Common myeloid progenitor, CD34-positive (primary cell): ENCODE data around the gene ABCC12.
A peak's percentile ranks its signal among the peaks of the same experiment; 100 is the strongest.
"Not testable (repeated sequence)": the region's sequence is repeated elsewhere in the genome, so short reads cannot be mapped to it uniquely, and the experiment has no call there.

Experiments
- CTCF ChIA-PET: fragments of 350-600 bp; sonication (Branson Sonifier 250); formaldehyde crosslinking; loops from one replicate; lab custom pipeline; 2021; ENCODE audit warnings: antibody characterized with exemption; lab: Charles Lee
- POLR2A ChIA-PET: fragments of 350-600 bp; sonication (Branson Sonifier 250); formaldehyde crosslinking; loops from one replicate; lab custom pipeline; 2021; ENCODE audit warnings: antibody characterized with exemption; lab: Charles Lee
- DNase-seq, 3 donors: peaks; one replicate each; pipeline versions ENCODE4 v3.0.0 to v3.0.0-alpha.2; 2013
- H3K27ac ChIP-seq, 2 experiments: 1 replicate in 1 of 2; 2 replicates in 1 of 2; pipeline ENCODE4 v1.7.0; 2013; ENCODE audit warnings: inconsistent platforms in 2 of 2, low read length in 2 of 2, mild to moderate bottlenecking in 2 of 2, low read depth in 1 of 2, moderate library complexity in 1 of 2; ENCODE audit not compliant: severe bottlenecking in 2 of 2, insufficient read depth in 1 of 2, poor library complexity in 1 of 2
- H3K27me3 ChIP-seq, 5 experiments: replicated peaks in 2 of 5; 1 replicate in 3 of 5; 2 replicates in 2 of 5; pipeline versions ENCODE4 v1.6.1 to v1.7.0; 2013; ENCODE audit warnings: low read length in 4 of 5, mild to moderate bottlenecking in 2 of 5, moderate library complexity in 2 of 5, inconsistent platforms in 1 of 5; ENCODE audit not compliant: insufficient read depth in 5 of 5, control insufficient read depth in 4 of 5
- H3K36me3 ChIP-seq, 4 experiments: 1 replicate in 2 of 4; 2 replicates in 2 of 4; pipeline versions ENCODE4 v1.6.1 to v1.7.0; 2013; ENCODE audit warnings: low read length in 3 of 4, control low read depth in 1 of 4, mild to moderate bottlenecking in 1 of 4; ENCODE audit not compliant: control insufficient read depth in 4 of 4, insufficient read depth in 4 of 4
- H3K4me1 ChIP-seq, 4 experiments: 1 replicate in 3 of 4; 2 replicates in 1 of 4; pipeline versions ENCODE4 v1.6.1 to v1.7.1; 2013; ENCODE audit warnings: low read length in 3 of 4, mild to moderate bottlenecking in 3 of 4, control low read depth in 1 of 4, inconsistent platforms in 1 of 4, moderate library complexity in 1 of 4; ENCODE audit not compliant: control insufficient read depth in 4 of 4, insufficient read depth in 4 of 4; ENCODE audit errors: control extremely low read depth in 1 of 4
- H3K4me3 ChIP-seq, 7 experiments: 1 replicate in 4 of 7; 2 replicates in 3 of 7; pipeline versions ENCODE4 v1.5.1 to v1.7.0; 2013; ENCODE audit warnings: mild to moderate bottlenecking in 7 of 7, low read length in 6 of 7, moderate library complexity in 6 of 7, inconsistent platforms in 2 of 7, low read depth in 2 of 7, control low read depth in 1 of 7; ENCODE audit not compliant: insufficient read depth in 4 of 7, control insufficient read depth in 1 of 7; ENCODE audit errors: extremely low read depth in 1 of 7
- H3K9me3 ChIP-seq, 5 experiments: 1 replicate in 4 of 5; 2 replicates in 1 of 5; pipeline versions ENCODE4 v1.6.1 to v1.7.1; 2013; ENCODE audit warnings: low read length in 4 of 5, mild to moderate bottlenecking in 2 of 5, inconsistent platforms in 1 of 5, low read depth in 1 of 5, moderate library complexity in 1 of 5; ENCODE audit not compliant: control insufficient read depth in 4 of 5, insufficient read depth in 2 of 5; ENCODE audit errors: control extremely low read depth in 1 of 5
- WGBS: methylation state at CpG from one replicate; pipeline ENCODE4 v1.1.5; 2013; ENCODE audit not compliant: insufficient coverage; 5-methylcytosine and 5-hydroxymethylcytosine counted together

The ABCC12 gene

DNA sequence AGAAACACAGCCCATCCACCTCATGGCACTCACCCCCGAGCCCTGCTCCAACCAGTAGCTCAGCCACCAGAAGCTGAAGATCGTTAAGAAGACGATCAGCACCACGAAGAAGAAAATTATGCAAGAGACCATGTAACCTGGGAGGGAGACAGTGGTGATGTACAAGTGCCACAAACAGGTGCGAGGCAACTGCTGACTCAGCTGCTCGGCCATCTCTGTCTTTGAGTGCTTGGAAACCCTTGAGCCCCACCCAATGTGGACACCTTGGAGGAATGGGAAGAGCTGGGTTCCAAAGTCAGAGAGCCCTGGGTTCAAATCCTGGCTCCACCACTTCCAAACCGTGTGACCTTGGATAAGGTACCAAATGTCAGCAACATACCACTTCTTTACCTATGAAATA lies 38.1 kb upstream of the ABCC12 start:
- Histone ChIP-seq H3K27ac (no peak overlapping the region), H3K27me3 (peaks cover 0 to 3% (median 0%) of the 10 kb centered on the region in 5 experiments), H3K36me3 (no peaks in the 10 kb centered on the region), H3K9me3 (peaks cover 0 to 3% (median 0%) of the 10 kb centered on the region in 5 experiments), H3K4me1 (peaks cover 0 to 4% (median 0%) of the 10 kb centered on the region in 4 experiments), H3K4me3 (no peak overlapping the region)
- POLR2A ChIA-PET, result interaction anchor here (0.6 kb wide), 1 partner anchor 1260 kb away, joined by 3 read pairs; no protein-coding TSS in a partner anchor
- CTCF ChIA-PET, result no interaction called here
- 86% methylated on average over 5 of the region's 7 CpGs for WGBS
- no peak for DNase-seq

DNA sequence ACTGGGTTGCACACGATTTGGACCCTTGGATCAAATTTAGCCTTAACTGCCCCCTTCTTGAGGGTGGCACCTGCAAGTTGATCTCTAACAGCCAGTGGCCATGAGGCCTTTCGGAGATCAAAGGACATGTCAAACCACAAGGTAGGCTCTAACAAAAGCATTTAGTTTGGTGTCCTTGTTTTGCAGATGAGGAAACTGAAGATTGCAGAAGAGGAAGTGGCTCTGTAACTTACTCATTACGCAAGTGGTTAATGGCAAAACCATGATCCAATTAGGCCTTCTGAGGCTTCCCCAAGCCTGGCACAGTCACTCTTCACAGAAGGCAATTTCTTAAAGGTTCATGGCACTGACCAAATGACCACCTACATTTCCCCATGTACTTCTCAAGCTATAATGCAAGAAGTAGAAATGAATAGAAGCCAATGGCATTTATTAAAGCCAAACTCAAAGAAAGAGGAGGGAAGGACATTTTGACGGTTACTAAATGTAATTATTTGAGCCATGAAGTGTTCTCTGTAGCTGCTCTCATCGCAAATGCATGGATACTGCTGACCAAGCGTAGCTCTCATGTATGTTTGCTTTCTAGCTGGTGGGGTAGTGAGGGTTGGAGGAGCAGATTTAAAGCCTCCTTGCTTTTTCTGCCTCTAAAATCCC lies 32.8 kb upstream of the ABCC12 start:
- no peaks in the 10 kb centered on the region for H3K36me3 ChIP-seq
- H3K27ac ChIP-seq, result no peak overlapping the region
- ChIA-PET POLR2A (no interaction called here), CTCF (no interaction called here)
- no peak overlapping the region for H3K4me3 ChIP-seq
- WGBS, result 77% methylated on average over 2 of the region's 6 CpGs
- DNase-seq, result peak in 2 of 3 donors; percentile 28 to 39
- no peaks in the 10 kb centered on the region for H3K9me3 ChIP-seq
- no peaks in the 10 kb centered on the region for H3K27me3 ChIP-seq
- peaks cover 0 to 16% (median 0%) of the 10 kb centered on the region in 4 experiments for H3K4me1 ChIP-seq

DNA sequence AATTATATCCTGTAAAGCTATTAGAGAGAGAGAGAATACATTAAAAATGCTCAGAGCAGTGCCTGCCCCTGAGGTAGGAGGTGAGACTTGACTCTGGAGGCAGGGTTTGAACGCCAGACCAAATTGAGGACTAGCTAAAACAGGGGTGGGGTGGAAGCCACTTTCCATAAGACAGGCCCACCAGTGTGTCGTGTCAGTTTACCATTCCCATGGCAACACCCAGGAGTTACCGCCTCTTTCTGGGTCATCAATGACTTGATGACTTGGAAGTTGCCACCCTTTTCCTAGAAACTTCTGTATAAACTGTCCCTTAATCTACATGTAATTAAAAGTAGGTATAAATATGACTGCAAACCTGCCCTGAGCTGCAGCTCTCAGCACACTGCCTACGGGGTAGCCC lies 32.0 kb upstream of the ABCC12 start:
- H3K4me3 ChIP-seq, result no peak overlapping the region
- no peak overlapping the region for H3K27ac ChIP-seq
- POLR2A ChIA-PET, result no interaction called here
- H3K9me3 ChIP-seq, result no peaks in the 10 kb centered on the region
- WGBS, result 100% methylated on average over 4 of the region's 4 CpGs
- H3K27me3 ChIP-seq, result no peaks in the 10 kb centered on the region
- H3K4me1 ChIP-seq, result peaks cover 0 to 16% (median 0%) of the 10 kb centered on the region in 4 experiments
- H3K36me3 ChIP-seq, result no peaks in the 10 kb centered on the region
- CTCF ChIA-PET, result no interaction called here
- no peak for DNase-seq

DNA sequence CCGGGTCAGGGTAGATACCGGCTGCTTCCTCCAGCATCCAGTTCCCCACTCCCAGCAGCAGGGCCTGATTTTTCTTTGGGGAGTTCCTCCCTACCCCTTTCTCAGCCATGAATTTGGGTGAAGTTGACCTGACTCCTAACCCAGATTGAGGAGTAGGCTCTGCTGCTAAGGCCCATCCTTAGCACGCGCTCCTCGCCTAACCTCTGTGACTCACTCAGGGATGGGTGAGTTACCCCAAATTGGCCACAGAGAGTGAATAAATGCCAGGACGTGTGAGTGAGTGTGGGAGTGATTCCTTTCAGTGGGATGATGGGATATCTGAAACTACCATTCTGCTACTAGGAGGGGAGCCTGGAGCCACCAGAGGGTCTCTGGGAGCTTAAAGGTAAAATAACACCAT lies 28.9 kb upstream of the ABCC12 start:
- Histone ChIP-seq H3K27me3 (no peaks in the 10 kb centered on the region), H3K4me3 (no peak overlapping the region), H3K4me1 (peaks cover 0 to 16% (median 0%) of the 10 kb centered on the region in 4 experiments), H3K36me3 (no peaks in the 10 kb centered on the region), H3K9me3 (no peaks in the 10 kb centered on the region), H3K27ac (no peak overlapping the region)
- DNase-seq, result no peak
- ChIA-PET CTCF (no interaction called here), POLR2A (no interaction called here)
- 99% methylated on average over 6 of the region's 6 CpGs for WGBS

DNA sequence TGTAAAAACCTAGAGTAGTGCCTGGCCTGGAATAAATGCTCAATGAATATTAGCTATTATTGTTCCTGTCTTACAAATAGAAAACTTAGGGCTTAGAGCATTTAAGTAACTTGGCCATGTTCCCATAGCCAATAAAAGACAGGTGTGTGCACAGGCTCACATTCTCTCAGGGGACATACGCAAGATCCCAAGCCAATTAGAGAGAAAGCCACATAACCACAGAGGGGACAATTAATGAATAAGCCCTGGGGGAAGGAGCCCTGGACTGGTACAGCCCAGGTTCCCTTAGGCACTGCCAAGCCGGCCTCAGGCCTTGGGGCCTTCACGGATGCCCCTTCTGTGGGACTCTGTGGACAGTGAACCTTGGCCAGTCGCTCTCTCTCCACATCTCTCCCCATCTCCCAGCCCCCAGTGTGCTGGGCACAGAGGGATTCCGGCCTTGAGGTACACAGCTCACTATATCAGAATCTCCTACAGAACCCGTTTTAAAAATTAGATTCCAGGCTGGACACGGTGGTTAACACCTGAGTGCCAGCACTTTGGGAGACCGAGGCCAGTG lies 27.3 kb upstream of the ABCC12 start:
- Histone ChIP-seq H3K4me3 (no peak overlapping the region), H3K27ac (no peak overlapping the region), H3K9me3 (no peaks in the 10 kb centered on the region), H3K36me3 (no peaks in the 10 kb centered on the region), H3K27me3 (no peaks in the 10 kb centered on the region), H3K4me1 (peaks cover 0 to 4% (median 0%) of the 10 kb centered on the region in 4 experiments)
- no peak for DNase-seq
- ChIA-PET POLR2A (no interaction called here), CTCF (interaction anchor here (1.1 kb wide), 2 partner anchors 13 to 25 kb away, joined by 3 to 4 read pairs; no protein-coding TSS in a partner anchor)
- WGBS, result 98% methylated on average over 7 of the region's 8 CpGs

DNA sequence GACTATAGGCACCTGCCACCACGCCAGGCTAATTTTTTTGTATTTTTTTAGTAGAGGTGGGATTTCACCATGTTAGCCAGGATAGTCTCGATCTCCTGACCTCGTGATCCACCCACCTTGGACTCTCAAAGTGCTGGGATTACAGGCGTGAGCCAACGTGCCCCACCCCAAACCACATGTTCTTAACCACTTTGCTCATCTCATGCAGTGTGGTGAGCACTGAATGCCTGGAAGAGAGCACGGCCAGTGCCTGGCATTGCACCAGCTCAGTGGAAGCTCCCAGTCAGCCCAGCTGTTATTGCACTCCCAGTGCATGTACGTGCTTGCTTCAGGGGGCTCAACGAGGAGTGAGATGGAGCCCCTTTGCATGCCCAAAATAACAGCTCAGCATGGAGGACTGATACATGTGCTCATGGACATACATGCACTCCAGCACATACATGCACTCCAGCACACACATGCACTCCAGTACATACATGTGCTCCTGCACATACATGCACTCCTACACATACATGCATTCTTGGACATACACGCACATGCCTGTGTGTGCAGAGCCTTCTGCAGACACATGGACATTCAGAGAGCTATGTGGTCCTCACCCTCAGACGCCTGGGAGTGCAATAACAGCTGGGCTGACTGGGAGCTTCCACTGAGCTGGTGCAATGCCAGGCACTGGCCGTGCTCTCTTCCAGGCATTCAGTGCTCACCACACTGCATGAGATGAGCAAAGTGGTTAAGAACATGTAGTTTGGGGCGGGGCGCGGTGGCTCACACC lies 26.1 kb upstream of the ABCC12 start:
- H3K4me3 ChIP-seq, DNase-seq, H3K27me3 ChIP-seq, H3K36me3 ChIP-seq, H3K27ac ChIP-seq, H3K4me1 ChIP-seq, H3K9me3 ChIP-seq, POLR2A ChIA-PET: not testable (repeated sequence)
- CTCF ChIA-PET, result interaction anchor here (1.1 kb wide), 1 partner anchor 11 kb away, joined by 3 read pairs; no protein-coding TSS in a partner anchor
- 95% methylated on average over 11 of the region's 14 CpGs for WGBS
